Trophoblast cell (in vitro differentiated cells and primary cell): ENCODE results near the gene CCDC73.

Experiments
- DNase-seq, 2 donors: peaks; one replicate each; pipeline ENCODE4 v3.0.0-alpha.2; 2016
- H2AFZ ChIP-seq: 2 replicates; pipeline ENCODE4 v1.6.1; 2013; ENCODE audit warnings: low read length, moderate library complexity, mild to moderate bottlenecking; ENCODE audit not compliant: insufficient read depth, poor library complexity
- H2AK5ac ChIP-seq: 2 replicates; pipeline ENCODE4 v1.6.1; 2013; ENCODE audit warnings: mild to moderate bottlenecking, low read length
- H2BK120ac ChIP-seq: 2 replicates; pipeline ENCODE4 v1.6.1; 2013; ENCODE audit warnings: low read length, mild to moderate bottlenecking, moderate library complexity; ENCODE audit not compliant: insufficient read depth, poor library complexity
- H2BK12ac ChIP-seq: 2 replicates; pipeline ENCODE4 v1.6.1; 2013; ENCODE audit warnings: mild to moderate bottlenecking, low read length, moderate library complexity
- H2BK5ac ChIP-seq: 2 replicates; pipeline ENCODE4 v1.6.1; 2013; ENCODE audit warnings: low read length, low read depth, moderate library complexity, mild to moderate bottlenecking; ENCODE audit not compliant: poor library complexity
- H3K14ac ChIP-seq: 2 replicates; pipeline ENCODE4 v1.6.1; 2013; ENCODE audit warnings: mild to moderate bottlenecking, low read length
- H3K18ac ChIP-seq: 2 replicates; pipeline ENCODE4 v1.6.1; 2013; ENCODE audit warnings: mild to moderate bottlenecking, low read length
- H3K23ac ChIP-seq: 2 replicates; pipeline ENCODE4 v1.6.1; 2013; ENCODE audit warnings: low read length
- H3K27ac ChIP-seq: 2 replicates; pipeline ENCODE4 v1.5.1; 2013; ENCODE audit warnings: low read depth, mild to moderate bottlenecking, inconsistent platforms, low read length, moderate library complexity
- H3K27me3 ChIP-seq: 2 replicates; pipeline ENCODE4 v1.6.1; 2013; ENCODE audit warnings: inconsistent platforms, mild to moderate bottlenecking, low read length, moderate library complexity; ENCODE audit not compliant: insufficient read depth
- H3K36me3 ChIP-seq, 2 experiments: 1 replicate in 1 of 2; 2 replicates in 1 of 2; pipeline ENCODE4 v1.6.1; 2013; ENCODE audit warnings: low read length in 2 of 2, mild to moderate bottlenecking in 2 of 2, moderate library complexity in 1 of 2; ENCODE audit not compliant: insufficient read depth in 2 of 2, control insufficient read depth in 1 of 2
- H3K4ac ChIP-seq: 2 replicates; pipeline ENCODE4 v1.6.1; 2013; ENCODE audit warnings: low read depth, mild to moderate bottlenecking, low read length, moderate library complexity
- H3K4me1 ChIP-seq, 2 experiments: 1 replicate in 1 of 2; 2 replicates in 1 of 2; pipeline ENCODE4 v1.6.1; 2013; ENCODE audit warnings: low read length in 2 of 2, mild to moderate bottlenecking in 2 of 2, moderate library complexity in 1 of 2; ENCODE audit not compliant: insufficient read depth in 2 of 2, control insufficient read depth in 1 of 2
- H3K4me2 ChIP-seq: 2 replicates; pipeline ENCODE4 v1.6.1; 2013; ENCODE audit warnings: inconsistent platforms, mild to moderate bottlenecking, low read length, moderate library complexity
- H3K4me3 ChIP-seq: 2 replicates; pipeline ENCODE4 v1.5.1; 2013; ENCODE audit warnings: mild to moderate bottlenecking, low read depth, low read length, inconsistent platforms
- H3K79me1 ChIP-seq: one replicate; pipeline ENCODE4 v1.6.1; 2013; ENCODE audit warnings: low read length
- H3K79me2 ChIP-seq: 2 replicates; pipeline ENCODE4 v1.6.1; 2013; ENCODE audit warnings: low read length, mild to moderate bottlenecking; ENCODE audit not compliant: control insufficient read depth, insufficient read depth, poor library complexity
- H3K9ac ChIP-seq: 2 replicates; pipeline ENCODE4 v1.6.1; 2013; ENCODE audit warnings: mild to moderate bottlenecking, low read length
- H3K9me3 ChIP-seq: 2 replicates; pipeline ENCODE4 v1.6.1; 2013; ENCODE audit warnings: low read depth, mild to moderate bottlenecking, control low read depth, inconsistent platforms, low read length; ENCODE audit not compliant: insufficient read depth
- H4K12ac ChIP-seq: 2 replicates; pipeline ENCODE4 v1.6.1; 2013; ENCODE audit warnings: low read depth, mild to moderate bottlenecking, low read length, moderate library complexity
- H4K8ac ChIP-seq: 2 replicates; pipeline ENCODE4 v1.6.1; 2013; ENCODE audit warnings: low read depth, mild to moderate bottlenecking, low read length, moderate library complexity
- H4K91ac ChIP-seq: one replicate; pipeline ENCODE4 v1.6.1; 2013; ENCODE audit warnings: low read depth, mild to moderate bottlenecking, low read length, moderate library complexity
- WGBS: extraction: QIAGEN DNeasy Blood & Tissue Kit; methylation state at CpG from one replicate; pipeline ENCODE4 v1.1.7; 2013; ENCODE audit warnings: missing lambda C conversion rate; ENCODE audit not compliant: insufficient read length, insufficient coverage; ENCODE audit errors: extremely low coverage; 5-methylcytosine and 5-hydroxymethylcytosine counted together

CCDC73 gene

GRCh38 chr11:32586576-32587190, 207.8 kb downstream of the CCDC73 start:
- Histone ChIP-seq H3K79me1 (peaks cover 3% of the 10 kb centered on the region), H3K4me1 (peaks cover 0 to 2% of the 10 kb centered on the region in 2 experiments), H2AFZ (no peak overlapping the region), H3K14ac (no peak overlapping the region), H2BK5ac (no peak overlapping the region), H3K27me3 (no peaks in the 10 kb centered on the region), H3K79me2 (peaks cover 13% of the 10 kb centered on the region), H4K91ac (no peak overlapping the region), H3K9ac (no peak overlapping the region), H3K36me3 (peaks cover 11 to 22% of the 10 kb centered on the region in 2 experiments), H3K9me3 (no peaks in the 10 kb centered on the region), H4K12ac (no peak overlapping the region), H3K23ac (no peak overlapping the region), H2BK120ac (no peak overlapping the region), H3K4me2 (no peak overlapping the region), H2AK5ac (no peak overlapping the region), H4K8ac (no peak overlapping the region), H3K18ac (no peak overlapping the region), H2BK12ac (no peak overlapping the region), H3K4ac (peak overlapping the region; percentile 72), H3K27ac (no peak overlapping the region), H3K4me3 (no peak overlapping the region)
- WGBS: no CpG with 5 or more reads among the region's 4 CpGs
- DNase-seq: no peak

- H3K4me3 ChIP-seq: no peak overlapping the region
- H3K36me3 ChIP-seq: peaks cover 6 to 11% of the 10 kb centered on the region in 2 experiments
- no peaks in the 10 kb centered on the region for H3K9me3 ChIP-seq
- H4K8ac ChIP-seq: no peak overlapping the region
- peak overlapping the region; percentile 52 for H3K4ac ChIP-seq
- H3K27ac ChIP-seq: no peak overlapping the region
- DNase-seq: peak in 1 of 2 donors; percentile 18
- H2AK5ac ChIP-seq: no peak overlapping the region
- peaks cover 3% of the 10 kb centered on the region for H3K79me1 ChIP-seq
- no peak overlapping the region for H3K14ac ChIP-seq
- no peaks in the 10 kb centered on the region for H3K27me3 ChIP-seq
- peak overlapping the region; percentile 69 for H3K4me2 ChIP-seq
- H2BK12ac ChIP-seq: no peak overlapping the region
- H4K91ac ChIP-seq: no peak overlapping the region
- peaks cover 0 to 2% of the 10 kb centered on the region in 2 experiments for H3K4me1 ChIP-seq
- no peak overlapping the region for H2AFZ ChIP-seq
- H3K79me2 ChIP-seq: peaks cover 13% of the 10 kb centered on the region
- no peak overlapping the region for H2BK5ac ChIP-seq
- H2BK120ac ChIP-seq: no peak overlapping the region
- H3K23ac ChIP-seq: no peak overlapping the region
- no peak overlapping the region for H4K12ac ChIP-seq
- H3K18ac ChIP-seq: no peak overlapping the region
- no CpG with 5 or more reads among the region's 7 CpGs for WGBS
- H3K9ac ChIP-seq: no peak overlapping the region
Observed at GRCh38 chr11:32584921-32585320, 209.5 kb downstream of the CCDC73 start.

DNA sequence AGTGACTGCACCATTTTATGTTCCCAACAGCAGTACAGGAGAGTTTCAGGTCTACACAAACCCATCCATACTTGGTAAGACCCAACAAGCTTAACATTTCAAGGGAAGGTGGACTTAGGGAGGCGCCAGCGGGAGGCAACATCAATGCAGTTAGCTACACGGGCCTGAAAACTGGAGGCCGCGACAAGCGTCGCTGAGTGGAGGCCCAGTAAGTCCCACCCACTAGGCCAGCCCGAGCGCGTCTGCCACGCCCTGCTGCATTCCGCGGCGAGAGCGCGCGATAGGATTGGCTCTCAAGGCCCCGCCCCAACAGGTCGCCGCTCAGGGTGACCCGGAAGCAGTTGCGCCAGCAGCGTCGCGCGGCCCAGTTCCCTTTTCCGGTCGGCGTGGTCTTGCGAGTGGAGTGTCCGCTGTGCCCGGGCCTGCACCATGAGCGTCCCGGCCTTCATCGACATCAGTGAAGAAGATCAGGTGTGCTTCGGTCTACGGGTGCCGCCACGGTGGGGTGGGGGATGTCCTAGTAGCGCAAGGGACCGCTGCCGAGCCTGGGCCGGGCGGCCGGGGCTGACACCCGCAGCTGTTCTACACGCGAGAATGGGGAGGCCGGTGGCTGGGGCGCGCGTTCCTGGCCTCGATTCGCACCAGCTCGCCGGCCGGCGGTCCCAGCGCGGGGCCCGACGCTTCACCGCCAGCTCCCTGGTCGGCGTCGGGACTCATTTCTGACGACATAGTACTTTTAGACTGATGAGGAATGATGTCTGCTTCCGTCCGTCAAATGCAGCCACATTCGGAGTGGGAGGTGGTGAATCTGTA, 210.8 kb downstream of the CCDC73 start, which contains the start of gene EIF3M:
TSS of gene EIF3M (plus strand) at position 373 of the 813 bp plus-strand sequence. CDS start at position 430, 57 bp downstream.
- Histone ChIP-seq H4K91ac (peak within 1 kb of the TSS; percentile 69), H3K4ac (peak within 1 kb of the TSS; percentile 78), H3K4me3 (peak within 1 kb of the TSS; percentile 99), H3K4me2 (peak within 1 kb of the TSS; percentile 69), H3K9ac (peak within 1 kb of the TSS; percentile 92), H3K27me3 (no peaks in the 10 kb centered on the region), H2BK120ac (peak within 1 kb of the TSS; percentile 61), H2BK12ac (no peak within 1 kb of the TSS), H2BK5ac (peak within 1 kb of the TSS; percentile 42), H3K79me2 (peaks cover 13% of the 10 kb centered on the region), H2AK5ac (peak within 1 kb of the TSS; percentile 18), H3K23ac (no peak within 1 kb of the TSS), H3K79me1 (peaks cover 3% of the 10 kb centered on the region), H3K18ac (peak within 1 kb of the TSS; percentile 83), H3K9me3 (no peaks in the 10 kb centered on the region), H4K8ac (peak within 1 kb of the TSS; percentile 93), H3K14ac (peak within 1 kb of the TSS; percentile 90), H4K12ac (peak within 1 kb of the TSS; percentile 94), H2AFZ (peak within 1 kb of the TSS; percentile 86), H3K36me3 (peaks cover 2% of the 10 kb centered on the region in 2 experiments), H3K27ac (peak within 1 kb of the TSS; percentile 62), H3K4me1 (peaks cover 0 to 2% of the 10 kb centered on the region in 2 experiments)
- no CpG with 5 or more reads among the region's 70 CpGs for WGBS
- DNase-seq: peak; percentile 93 to 97

DNA sequence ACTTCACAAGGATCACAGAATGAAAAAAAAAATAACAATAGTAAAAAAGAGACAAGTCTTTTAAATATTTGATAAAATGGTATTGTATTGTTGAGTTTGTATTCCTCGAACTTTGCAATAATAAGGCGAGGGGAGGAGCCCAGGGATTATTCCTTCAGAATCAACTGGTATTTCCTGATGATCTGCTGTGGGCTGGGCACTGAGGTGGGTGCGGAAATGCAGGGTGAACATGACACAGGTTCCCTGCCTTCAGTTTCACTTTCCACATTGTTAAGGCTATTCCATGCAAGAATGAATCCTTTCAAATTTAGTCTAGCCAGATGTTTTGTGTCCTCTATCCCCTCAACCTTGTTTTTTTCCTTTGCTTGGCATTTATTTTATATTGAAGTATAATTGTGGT, 212.9 kb downstream of the CCDC73 start:
- WGBS: no CpG with 5 or more reads among the region's 3 CpGs
- no peak overlapping the region for H3K4me2 ChIP-seq

More for the DNA sequence above, 212.9 kb downstream of the CCDC73 start:
- no peak for DNase-seq
- H4K91ac ChIP-seq: no peak overlapping the region
- H3K4ac ChIP-seq: no peak overlapping the region
- no peak overlapping the region for H2BK12ac ChIP-seq
- no peak overlapping the region for H3K9ac ChIP-seq
- H4K12ac ChIP-seq: no peak overlapping the region
- H3K23ac ChIP-seq: no peak overlapping the region
- no peak overlapping the region for H3K4me3 ChIP-seq
- H2AFZ ChIP-seq: no peak overlapping the region
- no peak overlapping the region for H3K18ac ChIP-seq
- no peak overlapping the region for H2AK5ac ChIP-seq
- no peak overlapping the region for H4K8ac ChIP-seq
- H3K14ac ChIP-seq: no peak overlapping the region
- H3K9me3 ChIP-seq: no peaks in the 10 kb centered on the region
- H3K36me3 ChIP-seq: peaks cover 0 to 2% of the 10 kb centered on the region in 2 experiments
- no peaks in the 10 kb centered on the region for H3K27me3 ChIP-seq
- H3K79me1 ChIP-seq: peaks cover 3% of the 10 kb centered on the region
- H2BK120ac ChIP-seq: no peak overlapping the region
- peaks cover 0 to 2% of the 10 kb centered on the region in 2 experiments for H3K4me1 ChIP-seq
- H2BK5ac ChIP-seq: no peak overlapping the region
- H3K27ac ChIP-seq: no peak overlapping the region
- peaks cover 11% of the 10 kb centered on the region for H3K79me2 ChIP-seq
